ENCODE measurements around the gene LRCH1. TPM values are rescaled to one million over a fixed set of nuclear protein-coding genes. Genes with fewer than 3 reads are reported as not detected.

The LRCH1 gene
- total RNA-seq, 1 experiment from 2014 or later: 10.5 TPM

- H3K4me2 ChIP-seq: no peak overlapping the region
- ChIA-PET CTCF (no interaction called here), POLR2A (ENCODE audit: unreplicated experiment) (no interaction called here)
Measured at GRCh38 chr13:46756977-46757376, 204.0 kb downstream of the LRCH1 start.

GRCh38 chr13:46757640-46758039 is 204.7 kb downstream of the LRCH1 start:
- Histone ChIP-seq H3K36me3 (ENCODE audit: low read depth) (no peaks in the 10 kb centered on the region), H3F3A (ENCODE audit: insufficient read depth, low read depth) (no peaks in the 10 kb centered on the region), H3K9me2 (ENCODE audit: insufficient read depth) (no peaks in the 10 kb centered on the region), H3K27me3 (ENCODE audit: insufficient read depth, low read depth) (no peaks in the 10 kb centered on the region), H4K20me1 (ENCODE audit: insufficient read depth) (no peaks in the 10 kb centered on the region), H3K79me2 (ENCODE audit: low read depth) (no peaks in the 10 kb centered on the region), H3K4me1 (replicated peaks; ENCODE audit: insufficient read depth) (peaks cover 7% of the 10 kb centered on the region; the same call in 1 of the 2 replicates), H3K9me3 (ENCODE audit: insufficient read depth, low read depth) (no peaks in the 10 kb centered on the region), H3K27ac (no peak overlapping the region), H3K4me3 (no peak overlapping the region), H2AFZ (no peak overlapping the region), H3K4me2 (no peak overlapping the region)
- POLR2A ChIA-PET (ENCODE audit: unreplicated experiment): no interaction called here
- TF ChIP-seq CTCF (conservative IDR thresholded peaks at IDR 0.05) (no peak), EZH2 (IDR thresholded peaks at IDR 0.05; ENCODE audit: low read depth) (no peak)
- DNase-seq: no peak
- intact Hi-C loops (cut with micrococcal nuclease; ENCODE audit: unreplicated experiment): no loop called here
- no TSS peak for BruUV-seq (replicated peaks)
- CTCF ChIA-PET: no interaction called here

More at GRCh38 chr13:46756977-46757376, 204.0 kb downstream of the LRCH1 start:
- Histone ChIP-seq H3F3A (ENCODE audit: insufficient read depth, low read depth) (no peaks in the 10 kb centered on the region), H3K4me1 (replicated peaks; ENCODE audit: insufficient read depth) (peaks cover 4% of the 10 kb centered on the region; the same call in 1 of the 2 replicates), H2AFZ (no peak overlapping the region), H3K27me3 (ENCODE audit: insufficient read depth, low read depth) (no peaks in the 10 kb centered on the region), H3K27ac (no peak overlapping the region), H3K36me3 (ENCODE audit: low read depth) (no peaks in the 10 kb centered on the region), H3K9me2 (ENCODE audit: insufficient read depth) (no peaks in the 10 kb centered on the region), H3K9me3 (ENCODE audit: insufficient read depth, low read depth) (no peaks in the 10 kb centered on the region), H4K20me1 (ENCODE audit: insufficient read depth) (no peaks in the 10 kb centered on the region), H3K4me3 (no peak overlapping the region), H3K79me2 (ENCODE audit: low read depth) (no peaks in the 10 kb centered on the region)
- no TSS peak for BruUV-seq (replicated peaks)
- DNase-seq: no peak
- intact Hi-C loops (cut with micrococcal nuclease; ENCODE audit: unreplicated experiment): no loop called here
- TF ChIP-seq EZH2 (IDR thresholded peaks at IDR 0.05; ENCODE audit: low read depth): no peak
- TF ChIP-seq CTCF (conservative IDR thresholded peaks at IDR 0.05): no peak

- peak overlapping the region; percentile 65; the same call in 1 of the 2 replicates for H2AFZ ChIP-seq
- DNase-seq: no peak
Measured at GRCh38 chr13:46759846-46760245, 206.9 kb downstream of the LRCH1 start.

More at GRCh38 chr13:46759846-46760245, 206.9 kb downstream of the LRCH1 start:
- no peak overlapping the region for H3K27ac ChIP-seq
- intact Hi-C loops (cut with micrococcal nuclease; ENCODE audit: unreplicated experiment): loop anchor here (10.0 kb wide), 1 partner anchor 1015 kb away; no protein-coding TSS in a partner anchor
- H3K9me2 ChIP-seq (ENCODE audit: insufficient read depth): no peaks in the 10 kb centered on the region
- no peaks in the 10 kb centered on the region for H3F3A ChIP-seq (ENCODE audit: insufficient read depth, low read depth)
- H3K4me1 ChIP-seq (replicated peaks; ENCODE audit: insufficient read depth): peaks cover 7% of the 10 kb centered on the region; the same call in 1 of the 2 replicates
- ChIA-PET CTCF (no interaction called here), POLR2A (ENCODE audit: unreplicated experiment) (no interaction called here)
- H3K79me2 ChIP-seq (ENCODE audit: low read depth): no peaks in the 10 kb centered on the region
- BruUV-seq (replicated peaks): no TSS peak
- no peaks in the 10 kb centered on the region for H3K27me3 ChIP-seq (ENCODE audit: insufficient read depth, low read depth)
- H3K4me3 ChIP-seq: no peak overlapping the region
- H3K4me2 ChIP-seq: peak overlapping the region; percentile 21; the same call in 1 of the 2 replicates
- TF ChIP-seq EZH2 (IDR thresholded peaks at IDR 0.05; ENCODE audit: low read depth): no peak
- TF ChIP-seq CTCF (conservative IDR thresholded peaks at IDR 0.05): no peak
- H4K20me1 ChIP-seq (ENCODE audit: insufficient read depth): no peaks in the 10 kb centered on the region
- no peaks in the 10 kb centered on the region for H3K9me3 ChIP-seq (ENCODE audit: insufficient read depth, low read depth)
- H3K36me3 ChIP-seq (ENCODE audit: low read depth): no peaks in the 10 kb centered on the region

All from PC-9 (cell line).